SK-N-SH treated with all-trans-retinoic acid at 6 μM for 48 hours (cell line): ENCODE data around the gene APLN.

Source experiments
- ATAC-seq: fragments of 200-7000 bp; cut with Tn5 transposase; 3 replicates; pipeline ENCODE4 v1.9.1; 2020; ENCODE audit warnings: mild to moderate bottlenecking, moderate library complexity
- BACH2 ChIP-seq: fragments of 250-450 bp; sonication (Bioruptor Pico); IDR thresholded peaks from 2 replicates; pipeline ENCODE4 v1.9.0; 2021; ENCODE audit warnings: mild to moderate bottlenecking, borderline replicate concordance
- ESRRG ChIP-seq: fragments of 250-450 bp; sonication (Bioruptor Pico); IDR thresholded peaks from 2 replicates; pipeline ENCODE4 v1.6.1; 2021; ENCODE audit warnings: mild to moderate bottlenecking
- ISL1 ChIP-seq: fragments of 250-450 bp; sonication (Bioruptor Pico); IDR thresholded peaks from 2 replicates; pipeline ENCODE4 v2.1.2; 2022; ENCODE audit warnings: mild to moderate bottlenecking, moderate library complexity
- OSR1 ChIP-seq: fragments of 250-450 bp; sonication (Bioruptor Pico); IDR thresholded peaks from 2 replicates; pipeline ENCODE4 v1.8.0; 2022; ENCODE audit warnings: moderate library complexity, mild to moderate bottlenecking, inconsistent platforms
- RARB ChIP-seq: fragments of 250-450 bp; sonication (Bioruptor Pico); IDR thresholded peaks from 2 replicates; pipeline ENCODE4 v1.8.0; 2021; ENCODE audit warnings: mild to moderate bottlenecking, moderate library complexity
- SNAI2 ChIP-seq: fragments of 250-450 bp; sonication (Bioruptor Pico); IDR thresholded peaks from 2 replicates; pipeline ENCODE4 v1.5.0; 2020; ENCODE audit warnings: mild to moderate bottlenecking, moderate library complexity
- TOX ChIP-seq: fragments of 250-450 bp; sonication (Bioruptor Pico); IDR thresholded peaks from 2 replicates; pipeline ENCODE4 v1.8.0; 2021; ENCODE audit warnings: mild to moderate bottlenecking, moderate library complexity, borderline replicate concordance
- ZC3H10 ChIP-seq: fragments of 250-450 bp; sonication (Bioruptor Pico); IDR thresholded peaks from 2 replicates; pipeline ENCODE4 v1.5.1; 2021; ENCODE audit warnings: mild to moderate bottlenecking, moderate library complexity
- ZFP30 ChIP-seq: fragments of 450-650 bp; formaldehyde crosslinking; IDR thresholded peaks from 2 replicates; pipeline ENCODE4 v1.5.0; 2022; ENCODE audit warnings: mild to moderate bottlenecking, moderate library complexity
- ZNF70 ChIP-seq: fragments of 450-650 bp; formaldehyde crosslinking; IDR thresholded peaks from 2 replicates; pipeline ENCODE4 v1.5.0; 2020; ENCODE audit warnings: mild to moderate bottlenecking, moderate library complexity
- ZNF8 ChIP-seq: fragments of 450-650 bp; formaldehyde crosslinking; IDR thresholded peaks from 2 replicates; pipeline ENCODE4 v1.5.0; 2020; ENCODE audit warnings: mild to moderate bottlenecking, moderate library complexity
- TF ChIP-seq, protein P1 (sequence below): fragments of 250-450 bp; sonication (Bioruptor Pico); IDR thresholded peaks from 2 replicates; pipeline ENCODE4 v1.8.0; 2020; ENCODE audit warnings: mild to moderate bottlenecking, moderate library complexity, borderline replicate concordance
- TF ChIP-seq, protein P2 (sequence below): fragments of 250-450 bp; sonication (Bioruptor Pico); IDR thresholded peaks from 2 replicates; pipeline ENCODE4 v1.8.0; 2021; ENCODE audit warnings: low read depth, mild to moderate bottlenecking, moderate library complexity, borderline replicate concordance
- TF ChIP-seq, protein P3 (sequence below): fragments of 250-450 bp; sonication (Bioruptor Pico); IDR thresholded peaks from 2 replicates; pipeline ENCODE4 v1.5.1; 2021; ENCODE audit warnings: mild to moderate bottlenecking, moderate library complexity
- TF ChIP-seq, protein P4 (sequence below): fragments of 250-450 bp; sonication (Bioruptor Pico); IDR thresholded peaks from 2 replicates; pipeline ENCODE4 v1.5.0; 2020; ENCODE audit warnings: mild to moderate bottlenecking, moderate library complexity
- TF ChIP-seq, protein P5 (sequence below): fragments of 250-450 bp; sonication (Bioruptor Pico); IDR thresholded peaks from 2 replicates; pipeline ENCODE4 v1.5.1; 2020; ENCODE audit warnings: low read depth, mild to moderate bottlenecking, moderate library complexity

Gene APLN

DNA sequence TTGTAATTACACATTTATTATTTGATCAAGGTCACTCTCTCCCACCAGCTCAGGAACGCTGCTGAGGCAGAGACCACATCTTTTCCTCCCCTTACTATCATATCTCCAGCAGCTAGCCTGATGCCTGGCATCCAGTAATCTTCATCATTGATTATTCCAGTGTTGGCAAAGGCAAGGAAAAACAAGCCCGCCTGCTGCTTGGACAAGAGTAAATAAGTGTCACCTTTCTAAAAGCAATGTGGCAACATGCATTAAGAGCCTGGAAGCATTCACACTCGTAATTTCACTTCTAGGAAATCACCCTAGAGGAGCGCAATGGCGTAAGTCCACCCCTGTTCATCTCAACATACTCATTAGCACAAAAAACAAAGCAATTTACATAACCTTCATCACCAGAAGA lies 54.8 kb downstream of the APLN start:
- no peak for TF ChIP-seq BACH2 (CRISPR knock-in tag)
- no peak for ATAC-seq

DNA sequence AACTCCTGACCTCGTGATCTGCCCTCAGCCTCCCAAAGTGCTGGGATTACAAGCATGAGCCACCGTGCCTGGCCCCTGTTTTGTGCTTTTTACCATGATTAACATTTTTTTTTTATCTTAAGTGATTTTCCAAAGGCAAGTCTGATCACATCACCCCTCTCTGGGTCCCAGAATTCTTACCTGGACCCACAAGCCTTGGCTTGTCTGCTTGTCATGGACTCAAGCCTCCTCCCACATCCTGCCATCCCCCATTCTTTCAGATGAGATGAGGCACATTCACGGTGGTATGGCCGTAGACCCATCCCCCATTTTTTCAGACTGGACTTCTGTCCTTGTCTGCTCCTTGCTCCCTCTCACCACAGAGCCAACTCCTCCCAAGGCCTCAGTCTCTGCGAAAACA lies 55.3 kb downstream of the APLN start:
- no peak for ATAC-seq
- TF ChIP-seq ZNF70 (no peak), ZFP30 (no peak), RARB (no peak), ZC3H10 (CRISPR knock-in tag) (no peak), ISL1 (CRISPR knock-in tag) (no peak), ZNF8 (CRISPR knock-in tag) (no peak), ESRRG (no peak)
- TF ChIP-seq, protein P1, sequence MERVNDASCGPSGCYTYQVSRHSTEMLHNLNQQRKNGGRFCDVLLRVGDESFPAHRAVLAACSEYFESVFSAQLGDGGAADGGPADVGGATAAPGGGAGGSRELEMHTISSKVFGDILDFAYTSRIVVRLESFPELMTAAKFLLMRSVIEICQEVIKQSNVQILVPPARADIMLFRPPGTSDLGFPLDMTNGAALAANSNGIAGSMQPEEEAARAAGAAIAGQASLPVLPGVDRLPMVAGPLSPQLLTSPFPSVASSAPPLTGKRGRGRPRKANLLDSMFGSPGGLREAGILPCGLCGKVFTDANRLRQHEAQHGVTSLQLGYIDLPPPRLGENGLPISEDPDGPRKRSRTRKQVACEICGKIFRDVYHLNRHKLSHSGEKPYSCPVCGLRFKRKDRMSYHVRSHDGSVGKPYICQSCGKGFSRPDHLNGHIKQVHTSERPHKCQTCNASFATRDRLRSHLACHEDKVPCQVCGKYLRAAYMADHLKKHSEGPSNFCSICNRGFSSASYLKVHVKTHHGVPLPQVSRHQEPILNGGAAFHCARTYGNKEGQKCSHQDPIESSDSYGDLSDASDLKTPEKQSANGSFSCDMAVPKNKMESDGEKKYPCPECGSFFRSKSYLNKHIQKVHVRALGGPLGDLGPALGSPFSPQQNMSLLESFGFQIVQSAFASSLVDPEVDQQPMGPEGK (CRISPR knock-in tag): no peak
- TF ChIP-seq, protein P2, sequence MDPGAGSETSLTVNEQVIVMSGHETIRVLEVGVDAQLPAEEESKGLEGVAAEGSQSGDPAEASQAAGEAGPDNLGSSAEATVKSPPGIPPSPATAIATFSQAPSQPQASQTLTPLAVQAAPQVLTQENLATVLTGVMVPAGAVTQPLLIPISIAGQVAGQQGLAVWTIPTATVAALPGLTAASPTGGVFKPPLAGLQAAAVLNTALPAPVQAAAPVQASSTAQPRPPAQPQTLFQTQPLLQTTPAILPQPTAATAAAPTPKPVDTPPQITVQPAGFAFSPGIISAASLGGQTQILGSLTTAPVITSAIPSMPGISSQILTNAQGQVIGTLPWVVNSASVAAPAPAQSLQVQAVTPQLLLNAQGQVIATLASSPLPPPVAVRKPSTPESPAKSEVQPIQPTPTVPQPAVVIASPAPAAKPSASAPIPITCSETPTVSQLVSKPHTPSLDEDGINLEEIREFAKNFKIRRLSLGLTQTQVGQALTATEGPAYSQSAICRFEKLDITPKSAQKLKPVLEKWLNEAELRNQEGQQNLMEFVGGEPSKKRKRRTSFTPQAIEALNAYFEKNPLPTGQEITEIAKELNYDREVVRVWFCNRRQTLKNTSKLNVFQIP: no peak
- TF ChIP-seq, protein P3, sequence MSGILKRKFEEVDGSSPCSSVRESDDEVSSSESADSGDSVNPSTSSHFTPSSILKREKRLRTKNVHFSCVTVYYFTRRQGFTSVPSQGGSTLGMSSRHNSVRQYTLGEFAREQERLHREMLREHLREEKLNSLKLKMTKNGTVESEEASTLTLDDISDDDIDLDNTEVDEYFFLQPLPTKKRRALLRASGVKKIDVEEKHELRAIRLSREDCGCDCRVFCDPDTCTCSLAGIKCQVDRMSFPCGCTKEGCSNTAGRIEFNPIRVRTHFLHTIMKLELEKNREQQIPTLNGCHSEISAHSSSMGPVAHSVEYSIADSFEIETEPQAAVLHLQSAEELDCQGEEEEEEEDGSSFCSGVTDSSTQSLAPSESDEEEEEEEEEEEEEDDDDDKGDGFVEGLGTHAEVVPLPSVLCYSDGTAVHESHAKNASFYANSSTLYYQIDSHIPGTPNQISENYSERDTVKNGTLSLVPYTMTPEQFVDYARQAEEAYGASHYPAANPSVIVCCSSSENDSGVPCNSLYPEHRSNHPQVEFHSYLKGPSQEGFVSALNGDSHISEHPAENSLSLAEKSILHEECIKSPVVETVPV (CRISPR knock-in tag): no peak
- TF ChIP-seq, protein P4, sequence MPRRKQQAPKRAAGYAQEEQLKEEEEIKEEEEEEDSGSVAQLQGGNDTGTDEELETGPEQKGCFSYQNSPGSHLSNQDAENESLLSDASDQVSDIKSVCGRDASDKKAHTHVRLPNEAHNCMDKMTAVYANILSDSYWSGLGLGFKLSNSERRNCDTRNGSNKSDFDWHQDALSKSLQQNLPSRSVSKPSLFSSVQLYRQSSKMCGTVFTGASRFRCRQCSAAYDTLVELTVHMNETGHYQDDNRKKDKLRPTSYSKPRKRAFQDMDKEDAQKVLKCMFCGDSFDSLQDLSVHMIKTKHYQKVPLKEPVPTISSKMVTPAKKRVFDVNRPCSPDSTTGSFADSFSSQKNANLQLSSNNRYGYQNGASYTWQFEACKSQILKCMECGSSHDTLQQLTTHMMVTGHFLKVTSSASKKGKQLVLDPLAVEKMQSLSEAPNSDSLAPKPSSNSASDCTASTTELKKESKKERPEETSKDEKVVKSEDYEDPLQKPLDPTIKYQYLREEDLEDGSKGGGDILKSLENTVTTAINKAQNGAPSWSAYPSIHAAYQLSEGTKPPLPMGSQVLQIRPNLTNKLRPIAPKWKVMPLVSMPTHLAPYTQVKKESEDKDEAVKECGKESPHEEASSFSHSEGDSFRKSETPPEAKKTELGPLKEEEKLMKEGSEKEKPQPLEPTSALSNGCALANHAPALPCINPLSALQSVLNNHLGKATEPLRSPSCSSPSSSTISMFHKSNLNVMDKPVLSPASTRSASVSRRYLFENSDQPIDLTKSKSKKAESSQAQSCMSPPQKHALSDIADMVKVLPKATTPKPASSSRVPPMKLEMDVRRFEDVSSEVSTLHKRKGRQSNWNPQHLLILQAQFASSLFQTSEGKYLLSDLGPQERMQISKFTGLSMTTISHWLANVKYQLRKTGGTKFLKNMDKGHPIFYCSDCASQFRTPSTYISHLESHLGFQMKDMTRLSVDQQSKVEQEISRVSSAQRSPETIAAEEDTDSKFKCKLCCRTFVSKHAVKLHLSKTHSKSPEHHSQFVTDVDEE (CRISPR knock-in tag): no peak
- TF ChIP-seq, all 23 proteins: peak for 0

DNA sequence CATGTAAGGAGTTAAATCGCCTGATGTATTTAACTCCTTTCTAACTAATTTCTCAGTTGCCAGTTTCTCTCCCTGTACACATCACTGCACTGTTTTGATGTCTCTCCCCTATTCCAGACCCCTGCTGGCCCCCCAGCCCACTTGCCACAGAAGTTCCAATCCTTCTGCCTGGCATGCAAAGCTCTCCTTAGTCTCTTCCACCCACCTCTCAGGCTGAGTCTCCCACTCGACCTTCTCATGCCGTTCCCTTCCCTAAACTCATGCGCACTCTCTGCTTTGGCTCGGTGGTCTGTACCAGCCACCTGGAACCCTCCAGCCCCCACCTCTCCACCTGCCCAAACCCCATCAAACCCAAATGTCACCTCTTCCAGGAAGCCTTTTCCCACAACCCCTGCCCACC lies 56.9 kb downstream of the APLN start:
- no peak for ATAC-seq
- TF ChIP-seq, protein P2: no peak
- TF ChIP-seq, protein P5, sequence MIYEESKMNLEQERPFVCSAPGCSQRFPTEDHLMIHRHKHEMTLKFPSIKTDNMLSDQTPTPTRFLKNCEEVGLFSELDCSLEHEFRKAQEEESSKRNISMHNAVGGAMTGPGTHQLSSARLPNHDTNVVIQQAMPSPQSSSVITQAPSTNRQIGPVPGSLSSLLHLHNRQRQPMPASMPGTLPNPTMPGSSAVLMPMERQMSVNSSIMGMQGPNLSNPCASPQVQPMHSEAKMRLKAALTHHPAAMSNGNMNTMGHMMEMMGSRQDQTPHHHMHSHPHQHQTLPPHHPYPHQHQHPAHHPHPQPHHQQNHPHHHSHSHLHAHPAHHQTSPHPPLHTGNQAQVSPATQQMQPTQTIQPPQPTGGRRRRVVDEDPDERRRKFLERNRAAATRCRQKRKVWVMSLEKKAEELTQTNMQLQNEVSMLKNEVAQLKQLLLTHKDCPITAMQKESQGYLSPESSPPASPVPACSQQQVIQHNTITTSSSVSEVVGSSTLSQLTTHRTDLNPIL (CRISPR knock-in tag): no peak
- TF ChIP-seq RARB: no peak
- TF ChIP-seq, protein P4 (CRISPR knock-in tag): no peak
- TF ChIP-seq, protein P1 (CRISPR knock-in tag): no peak
- no peak for TF ChIP-seq SNAI2 (CRISPR knock-in tag)
- no peak for TF ChIP-seq ESRRG
- no peak for TF ChIP-seq ISL1 (CRISPR knock-in tag)
- no peak for TF ChIP-seq TOX (CRISPR knock-in tag)
- TF ChIP-seq BACH2 (CRISPR knock-in tag): no peak
- no peak for TF ChIP-seq OSR1
